Urothelium cell line (cell line): Measurements from ENCODE around the gene TRDMT1.

Experiments used
- DNase-seq: peaks from one replicate; pipeline ENCODE4 v3.0.0; 2011; ENCODE audit warnings: low spot score, mixed read lengths
- FAIRE-seq: peaks from 2 replicates; lab custom pipeline; 2011; peaks lifted over from hg19 to GRCh38; lab: Jason Lieb, UNC

The TRDMT1 gene

DNA sequence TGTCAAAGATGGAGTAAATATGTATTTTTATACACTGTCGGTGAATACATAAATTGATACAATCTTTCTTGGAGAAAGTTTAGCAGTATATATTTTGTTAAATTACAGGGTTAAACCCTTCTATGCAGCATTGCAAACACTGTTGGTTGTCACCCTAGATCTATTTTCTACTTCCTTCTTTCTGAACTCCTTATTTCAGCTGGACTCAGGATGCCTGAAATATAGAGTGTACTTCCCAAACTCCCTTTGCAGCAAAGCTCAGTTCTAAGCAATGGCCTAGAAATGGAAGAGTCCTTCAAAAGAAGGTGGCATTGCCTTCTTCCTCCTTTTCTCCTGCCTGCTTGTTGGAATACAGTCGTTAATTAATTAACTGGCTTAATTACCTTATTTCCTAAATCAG is 92.4 kb downstream of the TRDMT1 start:
- FAIRE-seq = no peak
- DNase-seq = no peak

DNA sequence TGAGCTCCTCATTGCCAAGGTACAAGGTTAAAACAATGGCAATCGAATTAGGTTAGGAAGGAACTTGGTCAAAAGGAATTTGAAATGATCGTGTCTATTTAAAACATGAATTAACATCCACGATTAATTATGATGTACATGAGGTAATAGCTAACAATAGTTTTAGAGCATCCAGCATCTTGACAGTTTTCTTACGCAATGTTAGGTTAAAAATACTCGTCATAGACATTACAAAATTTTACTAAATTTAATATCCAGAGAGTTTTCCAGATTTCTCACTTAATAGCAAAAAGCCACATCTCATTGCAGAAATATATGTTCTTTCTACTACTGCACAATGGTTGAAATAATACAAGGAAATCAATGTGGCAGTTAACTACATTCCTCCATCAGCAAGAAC is 94.5 kb downstream of the TRDMT1 start:
- no peak for FAIRE-seq
- no peak for DNase-seq

DNA sequence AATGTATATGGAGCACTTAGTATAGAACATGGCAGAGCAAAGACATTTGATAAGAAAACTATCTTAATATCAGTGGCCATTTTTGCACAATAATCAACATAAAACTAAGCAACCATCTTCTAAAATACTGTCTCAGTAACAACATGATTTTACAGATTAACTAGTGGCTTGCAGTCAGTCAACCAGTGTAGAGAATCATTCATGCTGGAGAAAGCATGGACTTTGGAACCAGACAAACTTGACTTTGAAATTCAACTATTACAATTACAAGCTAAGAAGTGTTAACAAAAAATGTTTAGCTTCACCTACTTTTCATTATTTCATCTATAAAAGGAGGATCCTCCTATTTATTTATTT is 99.6 kb downstream of the TRDMT1 start:
- FAIRE-seq (no peak), DNase-seq (no peak)

DNA sequence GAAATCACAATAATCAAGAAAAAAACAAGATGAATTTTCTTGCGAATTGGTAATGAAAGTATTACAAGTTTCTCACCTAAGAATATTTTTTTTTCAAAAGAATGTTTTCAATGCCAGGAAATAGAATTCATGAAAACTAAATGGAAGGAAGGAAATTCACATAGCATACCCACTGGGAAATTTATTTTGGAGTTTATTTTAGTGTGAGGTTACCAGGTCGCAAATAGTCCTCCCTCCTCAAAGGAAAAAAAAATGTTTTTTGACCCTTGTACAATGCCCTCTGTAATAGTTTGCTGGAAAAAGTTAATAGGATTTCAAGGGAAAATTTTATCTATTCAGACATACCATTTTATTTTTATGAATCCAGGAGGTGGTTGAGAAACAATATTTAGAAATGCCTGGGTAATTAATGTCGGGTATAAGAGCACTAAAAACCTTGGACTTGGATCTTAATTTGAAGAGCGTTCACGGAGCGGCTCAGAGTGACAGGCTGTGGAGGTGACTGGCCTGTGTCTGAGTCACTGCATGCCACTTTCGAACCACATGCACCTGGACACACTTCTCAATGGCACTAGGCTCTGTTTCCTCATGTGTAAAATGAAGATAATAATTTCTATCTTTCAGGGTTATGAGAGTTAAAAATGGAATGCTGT is 100.1 kb downstream of the TRDMT1 start:
- FAIRE-seq (no peak), DNase-seq (no peak)

DNA sequence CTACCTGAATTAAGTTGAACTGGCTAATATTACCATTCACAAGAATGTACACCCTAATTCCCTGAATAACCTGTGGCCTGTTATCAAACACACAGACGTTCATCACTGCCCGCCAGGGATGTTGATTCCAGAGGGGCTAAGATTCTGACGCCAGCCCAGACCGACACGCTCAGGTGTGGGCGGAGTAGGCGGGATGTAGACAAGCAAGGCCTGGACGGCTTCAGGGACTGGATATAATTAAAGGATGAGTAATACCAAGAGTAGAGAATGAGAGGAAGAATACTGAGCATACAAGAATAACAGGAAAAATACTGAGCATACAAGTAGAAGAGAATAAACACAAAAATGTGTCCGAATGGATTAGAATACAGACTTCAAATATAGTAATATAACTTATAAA is 100.9 kb downstream of the TRDMT1 start:
- no peak for DNase-seq
- FAIRE-seq = no peak

DNA sequence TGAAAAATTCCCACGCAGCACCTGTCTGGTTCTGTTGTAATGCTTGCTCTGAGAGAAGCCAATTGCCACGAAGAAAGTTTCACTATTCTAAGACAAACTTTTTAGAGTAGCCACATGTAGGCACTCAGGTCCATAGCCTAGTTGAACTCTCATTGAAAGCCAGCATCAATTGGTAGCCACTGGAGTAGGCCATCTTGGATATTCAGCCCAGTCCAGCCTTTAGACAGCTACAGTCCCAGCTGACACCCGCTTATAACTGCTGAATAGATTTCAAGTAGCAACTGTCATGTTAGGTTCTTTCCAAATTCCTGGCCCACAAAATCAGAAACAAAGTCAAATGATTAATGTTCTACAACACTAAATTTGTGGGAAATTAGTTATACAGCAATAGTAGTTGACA is 103.5 kb downstream of the TRDMT1 start:
- DNase-seq (no peak), FAIRE-seq (no peak)
